K562 (cell line): ENCODE results near the gene BOLL. TPM values are rescaled to one million over a fixed set of nuclear protein-coding genes. Genes with fewer than 3 reads are reported as not detected.
"Not testable (repeated sequence)": the region's sequence is repeated elsewhere in the genome, so short reads cannot be mapped to it uniquely, and the experiment has no call there.

ENCODE experiments used
- ATAC-seq: fragments of 200-7000 bp; cut with Tn5 transposase; 3 replicates; pipeline ENCODE4 v1.9.1; 2020; ENCODE audit warnings: moderate library complexity
- BruUV-seq: library from RNA; stranded (reverse); fragments of 400-500 nt; replicated peaks from 2 replicates; lab custom pipeline; 2021; lab: Mats Ljungman, UMichigan
- CTCF ChIA-PET: fragments of 300-600 bp; formaldehyde crosslinking; extraction: SDS; loops from one replicate; lab custom pipeline; 2021; ENCODE audit warnings: low intra/inter-chr PET ratio; lab: Yijun Ruan, JAX
- POLR2A ChIA-PET: fragments of 300-600, 350-650 bp; sonication (Branson Sonifier 250); formaldehyde crosslinking; extraction: SDS; loops from one replicate; lab custom pipeline; 2021; ENCODE audit warnings: antibody characterized with exemption, inconsistent platforms; lab: Yijun Ruan, JAX
- DNase-seq, 4 experiments: peaks; one replicate each; pipeline versions ENCODE4 v3.0.0 to v3.0.0-alpha.2; 2011 to 2018; ENCODE audit warnings: low spot score in 3 of 4, mixed read lengths in 3 of 4; ENCODE audit errors: extremely low read depth in 1 of 4
- FAIRE-seq: peaks from 2 replicates; lab custom pipeline; 2011; peaks lifted over from hg19 to GRCh38; lab: Jason Lieb, UNC
- H2AFZ ChIP-seq: 2 replicates; pipeline ENCODE4 v1.6.0; 2011; ENCODE audit warnings: low read depth, low read length, control low read depth, inconsistent platforms
- H3K27ac ChIP-seq: fragments of 200-600 bp; 3 replicates; pipeline ENCODE4 v1.8.0; 2011; ENCODE audit warnings: low read depth, mild to moderate bottlenecking, control low read depth, inconsistent platforms, low read length, moderate library complexity, mixed read lengths; ENCODE audit errors: extremely low read depth
- H3K27me3 ChIP-seq, 2 experiments: fragments of 300-600 bp in 1 of 2; 2 replicates in 1 of 2; 3 replicates in 1 of 2; pipeline versions ENCODE4 v1.6.0 to v1.8.0; 2011; ENCODE audit warnings: inconsistent platforms in 2 of 2, low read length in 2 of 2, mild to moderate bottlenecking in 1 of 2, mixed read lengths in 1 of 2, moderate library complexity in 1 of 2; ENCODE audit not compliant: control insufficient read depth in 2 of 2, insufficient read depth in 2 of 2
- H3K36me3 ChIP-seq: fragments of 300-600 bp; 3 replicates; pipeline ENCODE4 v1.8.0; 2011; ENCODE audit warnings: mild to moderate bottlenecking, low read length, inconsistent platforms; ENCODE audit not compliant: control insufficient read depth, insufficient read depth
- H3K4me1 ChIP-seq, 2 experiments: fragments of 200-600 bp in 1 of 2; replicated peaks in 1 of 2; 2 replicates in 1 of 2; 3 replicates in 1 of 2; pipeline versions ENCODE4 v1.5.1 to v1.8.0; 2011; ENCODE audit warnings: inconsistent platforms in 2 of 2, low read length in 2 of 2, mild to moderate bottlenecking in 1 of 2, mixed read lengths in 1 of 2, moderate library complexity in 1 of 2; ENCODE audit not compliant: control insufficient read depth in 2 of 2, insufficient read depth in 2 of 2
- H3K4me2 ChIP-seq: 2 replicates; pipeline ENCODE4 v1.6.1; 2011; ENCODE audit warnings: low read length, control low read depth, inconsistent platforms, mixed read lengths; ENCODE audit not compliant: insufficient read depth
- H3K4me3 ChIP-seq: fragments of 200-600 bp; sonication (generic), shearing (Covaris generic); 2 replicates; pipeline ENCODE4 v1.5.1; 2016; ENCODE audit warnings: control low read depth, inconsistent platforms
- H3K79me2 ChIP-seq: fragments of 200-600 bp; 3 replicates; pipeline ENCODE4 v1.8.0; 2011; ENCODE audit warnings: low read length, inconsistent platforms; ENCODE audit not compliant: control insufficient read depth, insufficient read depth
- H3K9ac ChIP-seq, 2 experiments: 2 replicates each; pipeline versions ENCODE4 v1.6.0 to v1.6.1; 2011; ENCODE audit warnings: low read depth in 2 of 2, low read length in 2 of 2, control low read depth in 1 of 2, inconsistent platforms in 1 of 2, mild to moderate bottlenecking in 1 of 2, mixed read lengths in 1 of 2; ENCODE audit not compliant: insufficient read depth in 1 of 2
- H3K9me1 ChIP-seq: one replicate; pipeline ENCODE4 v1.6.0; 2011; ENCODE audit warnings: inconsistent platforms, mild to moderate bottlenecking, low read length, moderate library complexity; ENCODE audit not compliant: control insufficient read depth, insufficient read depth
- H3K9me3 ChIP-seq: replicated peaks from 2 replicates; pipeline ENCODE4 v1.5.1; 2011; ENCODE audit warnings: low read depth, low read length, inconsistent platforms; ENCODE audit not compliant: control insufficient read depth, insufficient read depth
- H4K20me1 ChIP-seq: replicated peaks from 2 replicates; pipeline ENCODE4 v1.6.1; 2011; ENCODE audit warnings: low read length, inconsistent platforms, mixed read lengths; ENCODE audit not compliant: control insufficient read depth, insufficient read depth
- BRD9 ChIP-seq: fragments of 450-650 bp; IDR thresholded peaks from 2 replicates; pipeline ENCODE4 v1.6.1; 2018; ENCODE audit warnings: low read depth; ENCODE audit not compliant: partially characterized antibody
- CXXC5 ChIP-seq: fragments of 250-450 bp; sonication (Bioruptor Pico); IDR thresholded peaks from 2 replicates; pipeline ENCODE4 v1.8.0; 2022; ENCODE audit warnings: inconsistent platforms, mild to moderate bottlenecking, moderate library complexity
- LCOR ChIP-seq: sonication (generic); formaldehyde crosslinking; IDR thresholded peaks from 2 replicates; pipeline ENCODE4 v1.8.0; 2022; ENCODE audit warnings: mild to moderate bottlenecking, missing genetic modification reagents
- NFRKB ChIP-seq: fragments of 450-650 bp; IDR thresholded peaks from 2 replicates; pipeline ENCODE4 v1.6.1; 2016; ENCODE audit warnings: low read depth
- NRF1 ChIP-seq, 2 experiments: fragments of 450-650 bp; IDR thresholded peaks in 1 of 2; conservative IDR thresholded peaks in 1 of 2; 2 replicates each; pipeline ENCODE4 v1.6.1; 2014; ENCODE audit warnings: mild to moderate bottlenecking in 2 of 2
- PHF8 ChIP-seq: fragments of 200-600 bp; sonication (generic); IDR thresholded peaks from 2 replicates; pipeline ENCODE4 v1.6.1; 2012; ENCODE audit warnings: mixed run types, mild to moderate bottlenecking, inconsistent platforms, low read length, moderate library complexity, borderline replicate concordance
- POLR2G ChIP-seq: fragments of 200-400 bp; formaldehyde crosslinking; IDR thresholded peaks from 2 replicates; pipeline ENCODE4 v1.6.1; 2017; ENCODE audit warnings: low read depth, mild to moderate bottlenecking, antibody characterized with exemption, low read length, moderate library complexity
- POLR2H ChIP-seq: IDR thresholded peaks from 2 replicates; pipeline ENCODE4 v1.6.1; 2016; ENCODE audit warnings: missing genetic modification characterization, low read depth, mild to moderate bottlenecking, control low read depth, missing compliant biosample characterization, moderate library complexity
- TAF1 ChIP-seq: IDR thresholded peaks from 2 replicates; pipeline ENCODE4 v1.6.1; 2011; ENCODE audit warnings: mild to moderate bottlenecking, low read length, moderate library complexity; ENCODE audit not compliant: insufficient read depth, control insufficient read depth, severe bottlenecking; ENCODE audit errors: extremely low read depth
- TAF9B ChIP-seq: fragments of 450-650 bp; IDR thresholded peaks from 2 replicates; pipeline ENCODE4 v1.6.1; 2018; ENCODE audit warnings: mild to moderate bottlenecking; ENCODE audit not compliant: partially characterized antibody
- TBP ChIP-seq: optimal IDR thresholded peaks from 2 replicates; pipeline ENCODE3; 2011; ENCODE audit warnings: low read depth, low read length, improper control_type of control experiment
- YY1 ChIP-seq, 3 experiments: IDR thresholded peaks; 2 replicates each; pipeline ENCODE4 v1.6.1; 2011; ENCODE audit warnings: low read length in 2 of 3, mild to moderate bottlenecking in 2 of 3, moderate library complexity in 2 of 3, borderline replicate concordance in 1 of 3, control low read depth in 1 of 3, low read depth in 1 of 3; ENCODE audit not compliant: insufficient read depth in 3 of 3, insufficient replicate concordance in 2 of 3, control insufficient read depth in 1 of 3, insufficient read length in 1 of 3; ENCODE audit errors: extremely low read depth in 1 of 3
- ZBTB49 ChIP-seq: sonication (generic); formaldehyde crosslinking; IDR thresholded peaks from 2 replicates; pipeline ENCODE4 v1.8.0; 2022; ENCODE audit warnings: missing genetic modification reagents, mild to moderate bottlenecking, borderline replicate concordance
- ZNF184 ChIP-seq: sonication (generic); formaldehyde crosslinking; IDR thresholded peaks from 2 replicates; pipeline ENCODE4 v1.5.0; 2020; ENCODE audit warnings: missing genetic modification reagents
- WGBS: fragments of 100-300 bp; shearing (Covaris generic); methylation state at CpG from one replicate; pipeline ENCODE4 v1.1.6; 2016; ENCODE audit warnings: low coverage, mixed read lengths; ENCODE audit not compliant: insufficient coverage; ENCODE audit errors: missing lambda C conversion rate; 5-methylcytosine and 5-hydroxymethylcytosine counted together
- in situ Hi-C: fragments of 300-500 bp; cut with MboI; formaldehyde crosslinking; loops from 4 replicates; pipeline ENCODE4 v1.15.0; 2018; ENCODE audit warnings: inconsistent platforms, mixed read lengths
- intact Hi-C: fragments of 100-400 bp; cut with micrococcal nuclease; formaldehyde crosslinking; loops from 2 replicates; pipeline ENCODE4 v1.14.2; 2022
- polyA plus RNA-seq, 8 experiments: library from polyadenylated mRNA; depleted of rRNA in 4 of 8; stranded (reverse) in 5 of 8; unstranded in 3 of 8; fragments of >200 nt; fragmentation: Nextera tagmentation in 2 of 8; fragmentation: Illumina TruSeq in 1 of 8; extraction: Ambion mirVana in 2 of 8; extraction: Trizol in 1 of 8; gene quantifications; 2 replicates each; pipeline versions ENCODE4 v1.2.1 to v1.2.3, GENCODE V29; 2011 to 2014; ENCODE audit warnings: inconsistent platforms in 1 of 8, missing spikeins in 1 of 8
- total RNA-seq, 7 experiments: library from RNA; depleted of rRNA in 6 of 7; stranded (reverse); fragments of >200 nt in 6 of 7; fragmentation: Illumina TruSeq in 2 of 7; extraction: Trizol in 2 of 7; gene quantifications; 2 replicates each; pipeline versions ENCODE4 v1.2.1 to v1.2.3, GENCODE V29; 2011 to 2021; ENCODE audit warnings: low replicate concordance in 1 of 7

Gene BOLL
- total and polyA plus RNA-seq, 9 of the 15 experiments (the other 6 are each of a cell fraction or from before 2014, with no cell fraction given): 0.11 to 0.55 (median 0.19) TPM; not detected in 1

- TF ChIP-seq ZBTB49 (CRISPR knock-in tag) (no peak), ZNF184 (CRISPR knock-in tag) (no peak), LCOR (no peak)
Observed at GRCh38 chr2:197740200-197740599, 44.9 kb downstream of the BOLL start (continued).

GRCh38 chr2:197728555-197729544, 56.3 kb downstream of the BOLL start:
- H3K27me3 ChIP-seq, H4K20me1 ChIP-seq, H3K79me2 ChIP-seq, H3K36me3 ChIP-seq, H3K4me1 ChIP-seq, in situ Hi-C loops, FAIRE-seq, H3K9me1 ChIP-seq, H3K9me3 ChIP-seq: not testable (repeated sequence)
- Histone ChIP-seq H2AFZ (peak overlapping the region; percentile 97), H3K4me2 (peak overlapping the region; percentile 73), H3K27ac (peak overlapping the region; percentile 83), H3K9ac (peak overlapping the region; percentile 72 to 81), H3K4me3 (peak overlapping the region; percentile 34)
- ATAC-seq (peak; percentile 90), DNase-seq (peak in 1 of 4 experiments; percentile 48)
- 3% methylated on average over 19 of the region's 32 CpGs for WGBS
- intact Hi-C loops: loop anchor here (5.0 kb wide), 1 partner anchor 48 kb away; no protein-coding TSS in a partner anchor
- BruUV-seq: TSS peak; percentile 75
- ChIA-PET POLR2A (interaction anchor here (0.6 to 1.0 kb wide), 4 partner anchors 17 to 1603 kb away, joined by 3 to 6 read pairs (median 4); no protein-coding TSS in a partner anchor), CTCF (interaction anchor here (0.6 kb wide), 1 partner anchor 567 kb away, joined by 3 read pairs; no protein-coding TSS in a partner anchor)
- peak; percentile 60 for TF ChIP-seq BRD9
- peak; percentile 78 for TF ChIP-seq TAF9B
- TF ChIP-seq NFRKB: peak; percentile 94
- TF ChIP-seq CXXC5 (CRISPR knock-in tag): peak; percentile 34; the same call in 1 of the 2 replicates
- TF ChIP-seq TAF1: peak; percentile 29
- TF ChIP-seq TBP: peak; percentile 20
- TF ChIP-seq POLR2H (tag): peak; percentile 47; the same call in 1 of the 2 replicates
- TF ChIP-seq POLR2G: 0 out of 2 replicates have a peak, but pooled peaks have one; percentile 51
- 0 out of 2 replicates have a peak, but pooled peaks have one; percentile 5 for TF ChIP-seq PHF8
- TF ChIP-seq NRF1 (conservative IDR thresholded peaks at IDR 0.05 in 1 of 2, IDR thresholded peaks at IDR 0.05 in 1 of 2): peak; percentile 52 to 60; a peak in 3 of 4 replicates
- peak in 2 of 3 experiments; percentile 10 to 78 for TF ChIP-seq YY1 (IDR thresholded peaks at IDR 0.05; ENCODE audit: borderline replicate concordance in 1 of 3, control insufficient read depth in 1 of 3, extremely low read depth in 1 of 3, insufficient read depth in 3 of 3, insufficient read length in 1 of 3, insufficient replicate concordance in 2 of 3, low read depth in 1 of 3, low read length in 2 of 3)
